ENCODE measurements around the gene CACNA1C.

The CACNA1C gene

GRCh38 chr12:2406903-2407302 lies 354.1 kb downstream of the CACNA1C start:
- Histone ChIP-seq H3K9me3 (ENCODE audit: severe bottlenecking) (peaks cover 4% of the 10 kb centered on the region), H3K27me3 (ENCODE audit: insufficient read depth, low read depth, severe bottlenecking) (no peaks in the 10 kb centered on the region), H3K27ac (no peak overlapping the region), H3K4me3 (ENCODE audit: low read depth, low read length) (no peak overlapping the region), H3K36me3 (no peaks in the 10 kb centered on the region)
- no peak for DNase-seq
- no peak for TF ChIP-seq CTCF (IDR thresholded peaks at IDR 0.05; ENCODE audit: low read depth, low read length)

GRCh38 chr12:2408262-2408661 lies 355.5 kb downstream of the CACNA1C start:
- Histone ChIP-seq H3K27ac (no peak overlapping the region), H3K9me3 (ENCODE audit: severe bottlenecking) (peaks cover 4% of the 10 kb centered on the region), H3K4me3 (ENCODE audit: low read depth, low read length) (no peak overlapping the region), H3K27me3 (ENCODE audit: insufficient read depth, low read depth, severe bottlenecking) (no peaks in the 10 kb centered on the region), H3K36me3 (no peaks in the 10 kb centered on the region)
- no peak for DNase-seq
- no peak for TF ChIP-seq CTCF (IDR thresholded peaks at IDR 0.05; ENCODE audit: low read depth, low read length)

- Histone ChIP-seq H3K9me3 (ENCODE audit: severe bottlenecking) (peaks cover 4% of the 10 kb centered on the region), H3K27ac (no peak overlapping the region), H3K4me3 (ENCODE audit: low read depth, low read length) (no peak overlapping the region), H3K27me3 (ENCODE audit: insufficient read depth, low read depth, severe bottlenecking) (no peaks in the 10 kb centered on the region), H3K36me3 (no peaks in the 10 kb centered on the region)
- no peak for TF ChIP-seq CTCF (IDR thresholded peaks at IDR 0.05; ENCODE audit: low read depth, low read length)
- DNase-seq = no peak
Measured at GRCh38 chr12:2409656-2410265, 357.0 kb downstream of the CACNA1C start.

- TF ChIP-seq CTCF (IDR thresholded peaks at IDR 0.05; ENCODE audit: low read depth, low read length) = no peak
- no peak for DNase-seq
- Histone ChIP-seq H3K27ac (no peak overlapping the region), H3K4me3 (ENCODE audit: low read depth, low read length) (no peak overlapping the region), H3K27me3 (ENCODE audit: insufficient read depth, low read depth, severe bottlenecking) (no peaks in the 10 kb centered on the region), H3K36me3 (no peaks in the 10 kb centered on the region), H3K9me3 (ENCODE audit: severe bottlenecking) (peaks cover 4% of the 10 kb centered on the region)
Measured at GRCh38 chr12:2410496-2410895, 357.7 kb downstream of the CACNA1C start.

GRCh38 chr12:2411011-2411410 lies 358.2 kb downstream of the CACNA1C start:
- Histone ChIP-seq H3K27ac (peak overlapping the region; percentile 77), H3K9me3 (ENCODE audit: severe bottlenecking) (peaks cover 4% of the 10 kb centered on the region), H3K4me3 (ENCODE audit: low read depth, low read length) (no peak overlapping the region), H3K36me3 (no peaks in the 10 kb centered on the region), H3K27me3 (ENCODE audit: insufficient read depth, low read depth, severe bottlenecking) (no peaks in the 10 kb centered on the region)
- no peak for DNase-seq
- no peak for TF ChIP-seq CTCF (IDR thresholded peaks at IDR 0.05; ENCODE audit: low read depth, low read length)
